Liver (tissue), 9 donors: Measurements from ENCODE around the gene TMEM175. TPM values are rescaled to one million over a fixed set of nuclear protein-coding genes. Genes with fewer than 3 reads are reported as not detected.

Experiments used
- DNase-seq: peaks from one replicate; pipeline ENCODE4 v3.0.0-alpha.2; 2017; ENCODE audit warnings: low spot score
- H3K27ac ChIP-seq, 2 donors: one replicate each; pipeline ENCODE4 v1.7.0; 2013; ENCODE audit warnings: inconsistent platforms in 2 of 2, low read length in 2 of 2, control low read depth in 1 of 2, low read depth in 1 of 2, mild to moderate bottlenecking in 1 of 2
- H3K27me3 ChIP-seq, 4 donors: one replicate each; pipeline versions ENCODE4 v1.6.1 to v1.7.0; 2013; ENCODE audit warnings: low read length in 3 of 4, inconsistent platforms in 1 of 4, mild to moderate bottlenecking in 1 of 4, moderate library complexity in 1 of 4; ENCODE audit not compliant: control insufficient read depth in 4 of 4, insufficient read depth in 4 of 4
- H3K36me3 ChIP-seq, 4 donors: one replicate each; pipeline versions ENCODE4 v1.6.1 to v1.7.0; 2013; ENCODE audit warnings: low read length in 3 of 4, mild to moderate bottlenecking in 3 of 4, low read depth in 1 of 4, moderate library complexity in 1 of 4; ENCODE audit not compliant: control insufficient read depth in 4 of 4, insufficient read depth in 3 of 4
- H3K4me1 ChIP-seq, 4 donors: one replicate each; pipeline versions ENCODE4 v1.6.1 to v1.7.0; 2013; ENCODE audit warnings: low read length in 3 of 4, mild to moderate bottlenecking in 3 of 4, moderate library complexity in 1 of 4; ENCODE audit not compliant: control insufficient read depth in 4 of 4, insufficient read depth in 4 of 4
- H3K4me3 ChIP-seq, 3 donors: one replicate each; pipeline versions ENCODE4 v1.6.1 to v1.7.0; 2013; ENCODE audit warnings: low read length in 3 of 3, control low read depth in 1 of 3, low read depth in 1 of 3, mild to moderate bottlenecking in 1 of 3
- H3K9ac ChIP-seq, 2 donors: one replicate each; pipeline ENCODE4 v1.7.0; 2013; ENCODE audit warnings: low read length in 2 of 2, mild to moderate bottlenecking in 2 of 2, moderate library complexity in 2 of 2, control low read depth in 1 of 2, low read depth in 1 of 2
- H3K9me3 ChIP-seq, 4 donors: one replicate each; pipeline versions ENCODE4 v1.6.1 to v1.7.0; 2013; ENCODE audit warnings: low read length in 3 of 4; ENCODE audit not compliant: control insufficient read depth in 4 of 4
- ATF3 ChIP-seq: IDR thresholded peaks from 2 replicates; pipeline ENCODE4 v1.6.1; 2016; ENCODE audit warnings: antibody characterized with exemption
- EGR1 ChIP-seq, 2 donors: IDR thresholded peaks; 2 replicates each; pipeline ENCODE4 v1.6.1; 2016 to 2018; ENCODE audit warnings: antibody characterized with exemption in 2 of 2, low read depth in 2 of 2
- FOXA1 ChIP-seq: IDR thresholded peaks from 2 replicates; pipeline ENCODE4 v1.6.1; 2016; ENCODE audit warnings: antibody characterized with exemption
- FOXA2 ChIP-seq: IDR thresholded peaks from 2 replicates; pipeline ENCODE4 v1.6.1; 2016; ENCODE audit warnings: antibody characterized with exemption
- GABPA ChIP-seq, 2 donors: IDR thresholded peaks in 1 of 2; conservative IDR thresholded peaks in 1 of 2; 2 replicates each; pipeline ENCODE4 v1.6.1; 2016; ENCODE audit warnings: antibody characterized with exemption in 2 of 2, mild to moderate bottlenecking in 1 of 2, moderate library complexity in 1 of 2
- HNF4A ChIP-seq, 2 donors: conservative IDR thresholded peaks; 2 replicates each; pipeline ENCODE4 v1.6.1; 2016; ENCODE audit warnings: antibody characterized with exemption in 2 of 2, mild to moderate bottlenecking in 2 of 2
- HNF4G ChIP-seq: IDR thresholded peaks from 2 replicates; pipeline ENCODE4 v1.6.1; 2016; ENCODE audit warnings: antibody characterized with exemption
- JUND ChIP-seq, 2 donors: IDR thresholded peaks; 2 replicates each; pipeline ENCODE4 v1.6.1; 2016; ENCODE audit warnings: antibody characterized with exemption in 2 of 2
- MAX ChIP-seq: IDR thresholded peaks from 2 replicates; pipeline ENCODE4 v1.6.1; 2016; ENCODE audit warnings: antibody characterized with exemption
- NR2F2 ChIP-seq: IDR thresholded peaks from 2 replicates; pipeline ENCODE4 v1.6.1; 2016; ENCODE audit warnings: antibody characterized with exemption
- RAD21 ChIP-seq, 2 donors: IDR thresholded peaks; 2 replicates each; pipeline ENCODE4 v1.6.1; 2016; ENCODE audit warnings: antibody characterized with exemption in 2 of 2, mild to moderate bottlenecking in 2 of 2
- SP1 ChIP-seq: IDR thresholded peaks from 2 replicates; pipeline ENCODE4 v1.6.1; 2018; ENCODE audit warnings: antibody characterized with exemption, mild to moderate bottlenecking
- TAF1 ChIP-seq: conservative IDR thresholded peaks from 2 replicates; pipeline ENCODE4 v1.6.1; 2016; ENCODE audit warnings: antibody characterized with exemption, mild to moderate bottlenecking
- ZBTB33 ChIP-seq: IDR thresholded peaks from 2 replicates; pipeline ENCODE4 v1.6.1; 2016; ENCODE audit warnings: antibody characterized with exemption
- WGBS: extraction: QIAGEN DNeasy Blood & Tissue Kit; methylation state at CpG from one replicate; pipeline ENCODE4 v1.1.7; 2013; 5-methylcytosine and 5-hydroxymethylcytosine counted together
- polyA plus RNA-seq, 2 donors: library from polyadenylated mRNA; stranded (reverse) in 1 of 2; unstranded in 1 of 2; fragments of 200-250 nt in 1 of 2; fragments of >200 nt in 1 of 2; fragmentation: Nextera tagmentation in 1 of 2; extraction: Ambion mirVana in 1 of 2; gene quantifications; one replicate each; pipeline versions ENCODE4 v1.2.1 to v1.2.3, GENCODE V29; 2013 to 2015
- total RNA-seq, 2 donors: library from RNA; depleted of rRNA; stranded (reverse); fragments of >200 nt; gene quantifications; one replicate each; pipeline ENCODE4 v1.2.3, GENCODE V29; 2014
- donor health status: healthy.
- donor health status: healthy.
- donor health status: healthy.
- donor health status: healthy.
- donor health status: healthy.

TMEM175 gene
- total and polyA plus RNA-seq, 4 donors: 18.6 to 26.3 (median 25.5) TPM

- Histone ChIP-seq H3K4me1 (peaks cover 0 to 1% (median 0%) of the 10 kb centered on the region in 4 donors), H3K4me3 (no peak overlapping the region), H3K36me3 (peaks cover 0 to 3% (median under 1%) of the 10 kb centered on the region in 4 donors), H3K9me3 (no peaks in the 10 kb centered on the region), H3K9ac (no peak overlapping the region), H3K27me3 (no peaks in the 10 kb centered on the region), H3K27ac (no peak overlapping the region)
- DNase-seq: no peak
- WGBS: 87% methylated on average over 33 of the region's 33 CpGs
- TF ChIP-seq FOXA1 (no peak), ATF3 (no peak), TAF1 (no peak), GABPA (IDR thresholded peaks at IDR 0.05 in 1 of 2, conservative IDR thresholded peaks at IDR 0.05 in 1 of 2) (no peak), JUND (IDR thresholded peaks at IDR 0.05) (no peak), ZBTB33 (no peak), FOXA2 (no peak), SP1 (no peak), MAX (no peak), RAD21 (IDR thresholded peaks at IDR 0.05) (no peak), HNF4G (no peak), HNF4A (conservative IDR thresholded peaks at IDR 0.05) (no peak), EGR1 (IDR thresholded peaks at IDR 0.05; ENCODE audit: low read depth in 2 of 2) (no peak)
Observed at GRCh38 chr4:948101-948935, 16.1 kb downstream of the TMEM175 start.

- 93% methylated on average over 13 of the region's 13 CpGs for WGBS
- H3K27me3 ChIP-seq: no peaks in the 10 kb centered on the region
- H3K27ac ChIP-seq: no peak overlapping the region
- no peak for TF ChIP-seq ATF3
- TF ChIP-seq NR2F2: no peak
- TF ChIP-seq FOXA2: no peak
- no peak for TF ChIP-seq HNF4A (conservative IDR thresholded peaks at IDR 0.05)
- TF ChIP-seq JUND (IDR thresholded peaks at IDR 0.05): no peak
- TF ChIP-seq EGR1 (IDR thresholded peaks at IDR 0.05; ENCODE audit: low read depth in 2 of 2): no peak
- no peak for TF ChIP-seq SP1
- TF ChIP-seq ZBTB33: no peak
- no peak for TF ChIP-seq GABPA (IDR thresholded peaks at IDR 0.05 in 1 of 2, conservative IDR thresholded peaks at IDR 0.05 in 1 of 2)
- peaks cover 0 to 8% (median 2%) of the 10 kb centered on the region in 4 donors for H3K36me3 ChIP-seq
- H3K9me3 ChIP-seq: no peaks in the 10 kb centered on the region
- H3K4me1 ChIP-seq: no peaks in the 10 kb centered on the region
- H3K4me3 ChIP-seq: no peak overlapping the region
- no peak overlapping the region for H3K9ac ChIP-seq
- DNase-seq: no peak
Observed at GRCh38 chr4:948936-949300, 16.7 kb downstream of the TMEM175 start.
